SH-SY5Y (cell line): ENCODE measurements around the gene ARHGAP26.

ENCODE experiments used
- GATA2 ChIP-seq: IDR thresholded peaks from 2 replicates; pipeline ENCODE4 v1.6.1; 2011; ENCODE audit warnings: mild to moderate bottlenecking, low read depth, low read length
- GATA3 ChIP-seq: IDR thresholded peaks from 2 replicates; pipeline ENCODE4 v1.6.1; 2011; ENCODE audit warnings: low read depth, mild to moderate bottlenecking, low read length, moderate library complexity

DNA sequence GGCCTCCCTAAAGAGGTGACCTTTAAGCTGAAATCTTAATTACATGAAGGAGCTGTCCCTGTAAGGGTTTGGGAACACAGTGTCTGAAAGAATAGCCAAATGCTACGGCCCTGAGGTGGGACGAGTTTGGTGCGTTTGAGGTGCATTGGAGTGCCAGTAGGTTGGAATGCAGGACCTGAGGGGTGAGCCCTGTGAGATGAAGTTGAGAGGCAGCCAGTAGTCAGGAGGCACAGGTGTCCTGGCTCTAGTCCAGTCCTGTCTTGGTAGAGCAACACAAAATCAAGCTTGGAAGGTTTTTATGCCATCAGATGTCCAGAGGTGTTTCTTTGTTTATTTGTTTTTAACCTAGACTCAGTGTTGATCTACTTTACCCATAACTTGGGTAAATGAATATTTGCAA, 108.5 kb downstream of the ARHGAP26 start:
- TF ChIP-seq GATA2 (no peak), GATA3 (no peak)
